HepG2 (cell line): ENCODE results near the gene ARL11. TPM values are rescaled to one million over a fixed set of nuclear protein-coding genes. Genes with fewer than 3 reads are reported as not detected.
"Not testable (repeated sequence)": the region's sequence is repeated elsewhere in the genome, so short reads cannot be mapped to it uniquely, and the experiment has no call there.

Experiments
- ATAC-seq: fragments of 200-7000 bp; cut with Tn5 transposase; 3 replicates; pipeline ENCODE4 v1.9.1; 2020; ENCODE audit warnings: mild to moderate bottlenecking, moderate library complexity
- BruUV-seq: library from RNA; stranded (reverse); fragments of 400-500 nt; replicated peaks from 2 replicates; lab custom pipeline; 2021; lab: Mats Ljungman, UMichigan
- CTCF ChIA-PET: fragments of 300-600 bp; formaldehyde crosslinking; extraction: SDS; loops from one replicate; lab custom pipeline; 2021; ENCODE audit warnings: low total read pairs, inconsistent platforms, low intra/inter-chr PET ratio; lab: Yijun Ruan, JAX
- POLR2A ChIA-PET: fragments of 350-600 bp; sonication (Branson Sonifier 250); formaldehyde crosslinking; loops from one replicate; lab custom pipeline; 2020; ENCODE audit warnings: antibody characterized with exemption, inconsistent platforms; lab: Yijun Ruan, JAX
- DNase-seq: peaks from one replicate; pipeline ENCODE4 v3.0.0-alpha.2; 2015; ENCODE audit warnings: low spot score
- FAIRE-seq: peaks from 3 replicates; lab custom pipeline; 2011; peaks lifted over from hg19 to GRCh38; lab: Jason Lieb, UNC
- H2AFZ ChIP-seq: one replicate; pipeline ENCODE4 v1.6.1; 2011; ENCODE audit warnings: low read length, inconsistent platforms
- H3K27ac ChIP-seq: fragments of 300-600 bp; 3 replicates; pipeline ENCODE4 v1.8.0; 2011; ENCODE audit warnings: mixed run types, mild to moderate bottlenecking, mixed read lengths, low read length, inconsistent platforms; ENCODE audit not compliant: insufficient read depth; ENCODE audit errors: extremely low read length
- H3K27me3 ChIP-seq, 2 experiments: fragments of 200-600 bp in 1 of 2; 2 replicates in 1 of 2; 3 replicates in 1 of 2; pipeline versions ENCODE4 v1.6.0 to v1.8.0; 2011; ENCODE audit warnings: low read length in 2 of 2, mild to moderate bottlenecking in 2 of 2, moderate library complexity in 2 of 2, inconsistent platforms in 1 of 2; ENCODE audit not compliant: insufficient read depth in 2 of 2, control insufficient read depth in 1 of 2
- H3K36me3 ChIP-seq, 2 experiments: fragments of 200-600 bp in 1 of 2; replicated peaks in 1 of 2; 2 replicates in 1 of 2; 3 replicates in 1 of 2; pipeline versions ENCODE4 v1.5.1 to v1.8.0; 2011; ENCODE audit warnings: low read length in 2 of 2, inconsistent platforms in 1 of 2; ENCODE audit not compliant: insufficient read depth in 2 of 2, control insufficient read depth in 1 of 2
- H3K4me1 ChIP-seq: 2 replicates; pipeline ENCODE4 v1.5.1; 2012; ENCODE audit warnings: low read length, inconsistent platforms; ENCODE audit not compliant: insufficient read depth
- H3K4me2 ChIP-seq: 2 replicates; pipeline ENCODE4 v1.6.0; 2011; ENCODE audit warnings: low read depth, low read length, inconsistent platforms
- H3K4me3 ChIP-seq, 3 experiments: fragments of 200-600 bp in 1 of 3; sonication (generic), shearing (Covaris generic) in 1 of 3; replicated peaks in 1 of 3; 2 replicates each; pipeline ENCODE4 v1.5.1; 2011 to 2016; ENCODE audit warnings: low read length in 3 of 3, inconsistent platforms in 2 of 3, low read depth in 2 of 3, mild to moderate bottlenecking in 2 of 3, control low read depth in 1 of 3, mixed read lengths in 1 of 3; ENCODE audit not compliant: insufficient read depth in 1 of 3
- H3K79me2 ChIP-seq: one replicate; pipeline ENCODE4 v1.6.1; 2011; ENCODE audit warnings: low read length, inconsistent platforms; ENCODE audit not compliant: insufficient read depth
- H3K9ac ChIP-seq: 2 replicates; pipeline ENCODE4 v1.6.0; 2011; ENCODE audit warnings: mild to moderate bottlenecking, low read depth, low read length, inconsistent platforms; ENCODE audit not compliant: insufficient read depth
- H3K9me3 ChIP-seq: 2 replicates; pipeline ENCODE4 v1.5.1; 2012; ENCODE audit warnings: mild to moderate bottlenecking, low read length
- H4K20me1 ChIP-seq: 2 replicates; pipeline ENCODE4 v1.6.0; 2011; ENCODE audit warnings: inconsistent platforms, mild to moderate bottlenecking, low read length, moderate library complexity; ENCODE audit not compliant: insufficient read depth
- CTCF ChIP-seq: sonication (generic); formaldehyde crosslinking; IDR thresholded peaks from 2 replicates; pipeline ENCODE4 v1.5.0; 2020; ENCODE audit warnings: mild to moderate bottlenecking, missing genetic modification reagents, moderate library complexity
- FOXA1 ChIP-seq, 2 experiments: fragments of 450-650 bp in 1 of 2; sonication (generic) in 1 of 2; formaldehyde crosslinking in 1 of 2; IDR thresholded peaks; 2 replicates each; pipeline versions ENCODE4 v1.4.0 to v1.6.1; 2016 to 2020; ENCODE audit warnings: missing genetic modification reagents in 1 of 2
- FOXA3 ChIP-seq: IDR thresholded peaks from 2 replicates; pipeline ENCODE4 v1.6.1; 2016; ENCODE audit warnings: missing genetic modification reagents, missing compliant biosample characterization
- MTF1 ChIP-seq: sonication (generic); formaldehyde crosslinking; IDR thresholded peaks from 2 replicates; pipeline ENCODE4 v1.5.0; 2020; ENCODE audit warnings: missing genetic modification reagents
- NR2F1 ChIP-seq, 2 experiments: fragments of 450-650 bp in 1 of 2; formaldehyde crosslinking in 1 of 2; IDR thresholded peaks; 2 replicates each; pipeline versions ENCODE4 v1.5.0 to v1.6.1; 2016 to 2020; ENCODE audit warnings: mild to moderate bottlenecking in 1 of 2, missing compliant biosample characterization in 1 of 2, missing genetic modification reagents in 1 of 2, moderate library complexity in 1 of 2
- NR2F6 ChIP-seq, 2 experiments: IDR thresholded peaks; 2 replicates each; pipeline ENCODE4 v1.6.1; 2016; ENCODE audit warnings: antibody characterized with exemption in 1 of 2, mild to moderate bottlenecking in 1 of 2
- SOX13 ChIP-seq, 3 experiments: fragments of 450-650 bp in 1 of 3; sonication (generic) in 1 of 3; formaldehyde crosslinking in 1 of 3; IDR thresholded peaks in 2 of 3; conservative IDR thresholded peaks in 1 of 3; 2 replicates each; pipeline versions ENCODE4 v1.5.0 to v1.6.1; 2016 to 2020; ENCODE audit warnings: antibody characterized with exemption in 1 of 3, mild to moderate bottlenecking in 1 of 3, missing compliant biosample characterization in 1 of 3, missing genetic modification reagents in 1 of 3, moderate library complexity in 1 of 3
- ZFY ChIP-seq: sonication (generic); formaldehyde crosslinking; IDR thresholded peaks from 2 replicates; pipeline ENCODE4 v1.4.0; 2020; ENCODE audit warnings: missing genetic modification reagents
- ZNF510 ChIP-seq: sonication (generic); formaldehyde crosslinking; IDR thresholded peaks from 2 replicates; pipeline ENCODE4 v1.4.0; 2020; ENCODE audit warnings: low read depth, mild to moderate bottlenecking, missing genetic modification reagents
- ZNF7 ChIP-seq: IDR thresholded peaks from 2 replicates; pipeline ENCODE4 v1.6.1; 2016; ENCODE audit warnings: missing biosample characterization, missing genetic modification reagents
- WGBS: methylation state at CpG from one replicate; pipeline ENCODE4 v1.1.6; 2017; ENCODE audit warnings: low lambda C conversion rate; 5-methylcytosine and 5-hydroxymethylcytosine counted together
- in situ Hi-C: cut with HindIII; loops from 2 replicates; pipeline ENCODE4 v1.10.0; 2017; ENCODE audit warnings: low pct_unique_long_range_greater_than_20kb; ENCODE audit not compliant: extremely low pct_ligation_motif_present
- intact Hi-C: fragments of 100-400 bp; cut with micrococcal nuclease; formaldehyde crosslinking; loops from one replicate; pipeline ENCODE4 v1.10.0; 2022; ENCODE audit not compliant: unreplicated experiment
- polyA plus RNA-seq, 8 experiments: library from polyadenylated mRNA; depleted of rRNA in 3 of 8; stranded (reverse) in 7 of 8; unstranded in 1 of 8; fragments of >200 nt; fragmentation: Illumina TruSeq in 4 of 8; extraction: Trizol in 4 of 8; gene quantifications; 2 replicates each; pipeline versions ENCODE4 v1.2.1 to v1.2.3, GENCODE V29; 2011 to 2016; ENCODE audit warnings: low read depth in 4 of 8, missing spikeins in 1 of 8, mixed read lengths in 1 of 8; ENCODE audit not compliant: insufficient read depth in 1 of 8
- total RNA-seq, 5 experiments: library from RNA; depleted of rRNA; stranded (reverse); fragments of >200 nt; fragmentation: Illumina TruSeq; extraction: Trizol; gene quantifications; 2 replicates each; pipeline ENCODE4 v1.2.3, GENCODE V29; 2016; ENCODE audit warnings: low read depth in 1 of 5

The ARL11 gene
- total and polyA plus RNA-seq, 2 of the 13 experiments (the other 11 are each of a cell fraction or from before 2014, with no cell fraction given) = 0.04 to 0.22 TPM

GRCh38 chr13:49602615-49603014, 25.7 kb upstream of the ARL11 start:
- in situ Hi-C loops, H3K4me3 ChIP-seq, ATAC-seq, H3K9ac ChIP-seq, H3K4me2 ChIP-seq, H3K27me3 ChIP-seq, CTCF ChIA-PET, BruUV-seq, H2AFZ ChIP-seq, H3K36me3 ChIP-seq, H3K79me2 ChIP-seq, H4K20me1 ChIP-seq, H3K27ac ChIP-seq, DNase-seq, FAIRE-seq, H3K9me3 ChIP-seq, intact Hi-C loops: not testable (repeated sequence)
- H3K4me1 ChIP-seq = peaks cover 24% of the 10 kb centered on the region
- 79% methylated on average over 7 of the region's 7 CpGs for WGBS
- POLR2A ChIA-PET = interaction anchor here (1.0 kb wide), 1 partner anchor 136 kb away, joined by 4 read pairs; no protein-coding TSS in a partner anchor

- H4K20me1 ChIP-seq = no peaks in the 10 kb centered on the region
- TF ChIP-seq SOX13 (IDR thresholded peaks at IDR 0.05) (no peak), SOX13 (CRISPR knock-in tag; conservative IDR thresholded peaks at IDR 0.05 in 1 of 2, IDR thresholded peaks at IDR 0.05 in 1 of 2) (0 out of 4 replicates have a peak, but pooled peaks of 1 of the 2 experiments have one; percentile 21), NR2F6 (IDR thresholded peaks at IDR 0.05) (peak; percentile 35; the same call in 1 of the 2 replicates), NR2F6 (CRISPR knock-in tag; IDR thresholded peaks at IDR 0.05) (peak; percentile 55), ZFY (0 out of 2 replicates have a peak, but pooled peaks have one; percentile 14), ZNF7 (CRISPR knock-in tag) (0 out of 2 replicates have a peak, but pooled peaks have one; percentile 23), FOXA3 (0 out of 2 replicates have a peak, but pooled peaks have one; percentile 29), FOXA1 (IDR thresholded peaks at IDR 0.05) (no peak), FOXA1 (CRISPR knock-in tag; IDR thresholded peaks at IDR 0.05) (0 out of 2 replicates have a peak, but pooled peaks have one; percentile 14), CTCF (CRISPR knock-in tag) (peak; percentile 19; the same call in 1 of the 2 replicates), NR2F1 (CRISPR knock-in tag; IDR thresholded peaks at IDR 0.05) (0 out of 4 replicates have a peak, but pooled peaks of 1 of the 2 experiments have one; percentile 35), MTF1 (CRISPR knock-in tag) (no peak), ZNF510 (CRISPR knock-in tag) (no peak)
- BruUV-seq = no TSS peak
- intact Hi-C loops (no loop called here), in situ Hi-C loops (no loop called here)
- no peaks in the 10 kb centered on the region for H3K79me2 ChIP-seq
- H3K9me3 ChIP-seq = no peaks in the 10 kb centered on the region
- no peak overlapping the region for H3K9ac ChIP-seq
- H3K27ac ChIP-seq = no peak overlapping the region
- peak; percentile 18 for DNase-seq
- ChIA-PET CTCF (no interaction called here), POLR2A (interaction anchor here (1.0 to 1.6 kb wide), 3 partner anchors 19 to 390 kb away, joined by 3 to 8 read pairs (median 3); partner anchors contain the start of gene RCBTB1)
- H3K4me3 ChIP-seq = peak overlapping the region in 2 of 3 experiments; percentile 8 to 31; a peak in 2 of 6 replicates
- WGBS = 2% methylated on average over 5 of the region's 5 CpGs
- ATAC-seq = peak; percentile 32; the same call in 1 of the 3 replicates
- no peak overlapping the region for H2AFZ ChIP-seq
- peak; percentile 60 for FAIRE-seq
- H3K27me3 ChIP-seq = no peaks in the 10 kb centered on the region
- peak overlapping the region; percentile 70 for H3K4me2 ChIP-seq
- peaks cover 24% of the 10 kb centered on the region for H3K4me1 ChIP-seq
- no peaks in the 10 kb centered on the region for H3K36me3 ChIP-seq
These were observed 23.7 kb upstream of the ARL11 start for GRCh38 chr13:49604570-49604969.
